Tibial nerve (tissue), 4 donors: ENCODE measurements around the gene QKI. TPM values are rescaled to one million over a fixed set of nuclear protein-coding genes. Genes with fewer than 3 reads are reported as not detected.

ENCODE experiments used
- DNase-seq, 2 donors: peaks; one replicate each; pipeline ENCODE4 v3.0.0-alpha.2; 2019; ENCODE audit warnings: low spot score in 2 of 2
- H3K27ac ChIP-seq, 4 donors: fragments of 200-600 bp; sonication (generic) in 3 of 4; one replicate each; pipeline ENCODE4 v1.5.1; 2017 to 2019; ENCODE audit warnings: mild to moderate bottlenecking in 1 of 4
- H3K27me3 ChIP-seq, 2 donors: fragments of 200-600 bp; sonication (generic) in 1 of 2; one replicate each; pipeline versions ENCODE4 v1.5.1 to v1.6.0; 2017 to 2019
- H3K36me3 ChIP-seq, 3 donors: fragments of 200-600 bp; sonication (generic); one replicate each; pipeline ENCODE4 v1.5.1; 2018 to 2019
- H3K4me1 ChIP-seq, 4 donors: fragments of 200-600 bp; sonication (generic) in 3 of 4; one replicate each; pipeline ENCODE4 v1.5.1; 2017 to 2019
- H3K4me3 ChIP-seq, 4 donors: fragments of 200-600 bp; sonication (generic) in 3 of 4; one replicate each; pipeline ENCODE4 v1.5.1; 2017 to 2019; ENCODE audit warnings: mild to moderate bottlenecking in 1 of 4, moderate library complexity in 1 of 4
- H3K9me3 ChIP-seq, 4 donors: fragments of 200-600 bp; sonication (generic) in 3 of 4; one replicate each; pipeline ENCODE4 v1.5.1; 2017 to 2019
- EP300 ChIP-seq, 2 donors: sonication (generic); formaldehyde crosslinking; IDR thresholded peaks; one replicate each; pipeline ENCODE4 v1.6.1; 2017; ENCODE audit warnings: antibody characterized with exemption in 2 of 2, mild to moderate bottlenecking in 1 of 2
- POLR2A ChIP-seq, 2 donors: fragments of 450-650 bp; IDR thresholded peaks; one replicate each; pipeline ENCODE4 v1.6.1; 2017; ENCODE audit warnings: antibody characterized with exemption in 2 of 2, mild to moderate bottlenecking in 2 of 2, moderate library complexity in 2 of 2
- WGBS, 2 donors: methylation state at CpG; one replicate each; pipeline ENCODE4 v1.1.5; 2018; 5-methylcytosine and 5-hydroxymethylcytosine counted together
- total RNA-seq, 4 donors: library from RNA; depleted of rRNA; stranded (reverse); fragments of >200 nt; gene quantifications; one replicate each; pipeline ENCODE4 v1.1.0, GENCODE V29; 2016
- TF ChIP-seq, protein P1 (sequence below), 5 experiments: fragments of 200-600 bp in 3 of 5; fragments of 450-650 bp in 2 of 5; sonication (generic) in 3 of 5; IDR thresholded peaks; one replicate each; pipeline ENCODE4 v1.5.1; 2016 to 2019; ENCODE audit warnings: antibody characterized with exemption in 5 of 5, mild to moderate bottlenecking in 3 of 5, moderate library complexity in 2 of 5

QKI gene
- total RNA-seq, 4 donors from 2014 or later, result 365 to 570 (median 511) TPM

- peak; percentile 23 to 59 for DNase-seq
- H3K4me1 ChIP-seq, result peaks cover 0 to 43% (median 4%) of the 10 kb centered on the region in 4 donors
- no peak overlapping the region for H3K27ac ChIP-seq
- TF ChIP-seq POLR2A (IDR thresholded peaks at IDR 0.05) (no peak), EP300 (IDR thresholded peaks at IDR 0.05) (peak in 1 of 2 donors; percentile 44)
- TF ChIP-seq, protein P1, sequence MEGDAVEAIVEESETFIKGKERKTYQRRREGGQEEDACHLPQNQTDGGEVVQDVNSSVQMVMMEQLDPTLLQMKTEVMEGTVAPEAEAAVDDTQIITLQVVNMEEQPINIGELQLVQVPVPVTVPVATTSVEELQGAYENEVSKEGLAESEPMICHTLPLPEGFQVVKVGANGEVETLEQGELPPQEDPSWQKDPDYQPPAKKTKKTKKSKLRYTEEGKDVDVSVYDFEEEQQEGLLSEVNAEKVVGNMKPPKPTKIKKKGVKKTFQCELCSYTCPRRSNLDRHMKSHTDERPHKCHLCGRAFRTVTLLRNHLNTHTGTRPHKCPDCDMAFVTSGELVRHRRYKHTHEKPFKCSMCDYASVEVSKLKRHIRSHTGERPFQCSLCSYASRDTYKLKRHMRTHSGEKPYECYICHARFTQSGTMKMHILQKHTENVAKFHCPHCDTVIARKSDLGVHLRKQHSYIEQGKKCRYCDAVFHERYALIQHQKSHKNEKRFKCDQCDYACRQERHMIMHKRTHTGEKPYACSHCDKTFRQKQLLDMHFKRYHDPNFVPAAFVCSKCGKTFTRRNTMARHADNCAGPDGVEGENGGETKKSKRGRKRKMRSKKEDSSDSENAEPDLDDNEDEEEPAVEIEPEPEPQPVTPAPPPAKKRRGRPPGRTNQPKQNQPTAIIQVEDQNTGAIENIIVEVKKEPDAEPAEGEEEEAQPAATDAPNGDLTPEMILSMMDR (IDR thresholded peaks at IDR 0.05), result peak in 4 of 5 experiments; percentile 10 to 37 (median 22)
- WGBS, 2 donors, result 67 to 68% methylated on average over 4 of the region's 4 CpGs
- H3K27me3 ChIP-seq, result no peaks in the 10 kb centered on the region
- no peak overlapping the region for H3K4me3 ChIP-seq
- H3K36me3 ChIP-seq, result peaks cover 0 to 30% (median 3%) of the 10 kb centered on the region in 3 donors
- H3K9me3 ChIP-seq, result no peaks in the 10 kb centered on the region
Observed at GRCh38 chr6:163554663-163555062, 140.1 kb downstream of the QKI start.

DNA sequence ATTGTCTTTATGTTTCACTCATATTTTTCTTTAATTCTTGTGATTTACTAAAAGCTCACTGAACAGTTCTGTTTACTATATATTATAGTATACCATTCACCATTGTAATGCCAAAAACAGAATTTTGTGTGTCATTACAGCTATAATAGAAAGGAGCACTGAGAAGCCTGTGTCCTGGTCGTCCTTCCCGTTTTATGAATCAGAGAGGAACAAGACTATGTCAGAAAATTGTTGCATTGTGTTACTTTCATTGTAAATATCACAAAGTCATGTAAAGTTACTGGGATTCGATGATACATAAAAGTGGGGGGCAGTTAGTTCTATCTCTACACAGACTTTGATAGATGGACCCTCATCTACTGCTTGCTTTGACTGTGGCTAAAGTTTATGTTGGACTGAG, 145.1 kb downstream of the QKI start:
- no peaks in the 10 kb centered on the region for H3K9me3 ChIP-seq
- H3K27ac ChIP-seq, result no peak overlapping the region
- no peak overlapping the region for H3K4me3 ChIP-seq
- WGBS, 2 donors, result 40 to 54% methylated on average over 3 of the region's 3 CpGs
- peaks cover 0 to 58% (median 4%) of the 10 kb centered on the region in 4 donors for H3K4me1 ChIP-seq
- no peaks in the 10 kb centered on the region for H3K27me3 ChIP-seq
- H3K36me3 ChIP-seq, result peaks cover 0 to 32% (median 3%) of the 10 kb centered on the region in 3 donors
- TF ChIP-seq EP300 (IDR thresholded peaks at IDR 0.05), result no peak
- no peak for DNase-seq

DNA sequence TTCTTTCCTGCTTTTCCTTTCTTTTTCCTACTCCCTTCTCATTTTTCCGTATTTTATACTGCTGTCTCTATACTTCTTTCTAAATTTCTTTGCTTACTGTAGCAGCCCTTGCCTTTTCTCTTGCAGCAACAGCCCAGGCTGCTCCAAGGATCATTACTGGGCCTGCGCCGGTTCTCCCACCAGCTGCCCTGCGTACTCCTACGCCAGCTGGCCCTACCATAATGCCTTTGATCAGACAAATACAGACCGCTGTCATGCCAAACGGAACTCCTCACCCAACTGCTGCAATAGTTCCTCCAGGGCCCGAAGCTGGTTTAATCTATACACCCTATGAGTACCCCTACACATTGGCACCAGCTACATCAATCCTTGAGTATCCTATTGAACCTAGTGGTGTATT, 148.8 kb downstream of the QKI start:
- no peak overlapping the region for H3K4me3 ChIP-seq
- no peaks in the 10 kb centered on the region for H3K9me3 ChIP-seq
- no peak overlapping the region for H3K27ac ChIP-seq
- peaks cover 0 to 71% (median 0%) of the 10 kb centered on the region in 4 donors for H3K4me1 ChIP-seq
- DNase-seq, result no peak
- WGBS, 2 donors, result 63 to 76% methylated on average over 8 of the region's 8 CpGs
- H3K36me3 ChIP-seq, result peaks cover 2 to 45% (median 3%) of the 10 kb centered on the region in 3 donors
- TF ChIP-seq, protein P1 (IDR thresholded peaks at IDR 0.05), result no peak
- TF ChIP-seq EP300 (IDR thresholded peaks at IDR 0.05) (no peak), POLR2A (IDR thresholded peaks at IDR 0.05) (no peak)
- no peaks in the 10 kb centered on the region for H3K27me3 ChIP-seq

DNA sequence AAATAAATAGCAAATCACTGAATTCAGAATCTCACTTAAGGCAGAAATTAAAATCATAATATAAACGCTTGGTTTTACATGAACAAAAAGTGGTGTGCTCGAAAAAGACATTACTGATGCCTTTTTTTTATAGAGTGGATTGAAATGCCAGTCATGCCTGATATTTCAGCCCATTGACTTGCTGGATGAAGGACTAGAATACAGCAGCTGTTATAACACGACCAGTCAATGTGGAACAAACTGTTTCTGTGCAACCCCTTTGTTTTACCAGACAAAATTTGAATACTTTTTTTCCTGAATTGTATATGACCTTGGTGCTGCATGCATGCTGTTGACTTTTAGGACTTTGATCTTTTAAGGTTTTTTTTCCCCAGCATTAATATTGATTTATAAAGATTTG, 150.0 kb downstream of the QKI start:
- H3K4me3 ChIP-seq, result no peak overlapping the region
- H3K27ac ChIP-seq, result no peak overlapping the region
- peaks cover 0 to 42% (median 2%) of the 10 kb centered on the region in 3 donors for H3K36me3 ChIP-seq
- peaks cover 0 to 77% (median 0%) of the 10 kb centered on the region in 4 donors for H3K4me1 ChIP-seq
- DNase-seq, result no peak
- no peaks in the 10 kb centered on the region for H3K9me3 ChIP-seq
- no peaks in the 10 kb centered on the region for H3K27me3 ChIP-seq
- 33 to 48% methylated on average over 3 of the region's 3 CpGs for WGBS, 2 donors
- TF ChIP-seq EP300 (IDR thresholded peaks at IDR 0.05) (no peak), POLR2A (IDR thresholded peaks at IDR 0.05) (no peak)
- TF ChIP-seq, protein P1 (IDR thresholded peaks at IDR 0.05), result no peak

- DNase-seq, result no peak
- no peaks in the 10 kb centered on the region for H3K27me3 ChIP-seq
- no peaks in the 10 kb centered on the region for H3K9me3 ChIP-seq
- H3K4me1 ChIP-seq, result peaks cover 0 to 80% (median 0%) of the 10 kb centered on the region in 4 donors
- no peak overlapping the region for H3K27ac ChIP-seq
- no peak overlapping the region for H3K4me3 ChIP-seq
- TF ChIP-seq POLR2A (IDR thresholded peaks at IDR 0.05) (no peak), EP300 (IDR thresholded peaks at IDR 0.05) (no peak)
- TF ChIP-seq, protein P1 (IDR thresholded peaks at IDR 0.05), result no peak
- WGBS, 2 donors, result 21 to 30% methylated on average over 4 of the region's 4 CpGs
- H3K36me3 ChIP-seq, result peaks cover 0 to 42% (median 2%) of the 10 kb centered on the region in 3 donors
Observed at GRCh38 chr6:163565140-163565539, 150.6 kb downstream of the QKI start.
